Activated CD8-positive, alpha-beta memory T cell treated with anti-CD3 and anti-CD28 coated beads for 4 hours (primary cell): ENCODE measurements around the gene JPH3.

ENCODE experiments used
- DNase-seq, 2 donors: peaks; one replicate each; pipeline ENCODE4 v3.0.0-alpha.2; 2020; ENCODE audit warnings: low read depth in 2 of 2

JPH3 gene

GRCh38 chr16:87653234-87653633 is 50.9 kb downstream of the JPH3 start:
- DNase-seq, result no peak

- no peak for DNase-seq
Observed at GRCh38 chr16:87654826-87655225, 52.5 kb downstream of the JPH3 start.

- DNase-seq, result no peak
Observed at GRCh38 chr16:87656328-87656727, 54.0 kb downstream of the JPH3 start.

GRCh38 chr16:87657621-87658192 is 55.4 kb downstream of the JPH3 start:
- no peak for DNase-seq

- DNase-seq, result no peak
Observed at GRCh38 chr16:87658564-87659225, 56.4 kb downstream of the JPH3 start.

GRCh38 chr16:87661561-87661960 is 59.3 kb downstream of the JPH3 start:
- DNase-seq, result no peak

GRCh38 chr16:87662254-87663204 is 60.2 kb downstream of the JPH3 start:
- no peak for DNase-seq

- no peak for DNase-seq
Observed at GRCh38 chr16:87664792-87665191, 62.5 kb downstream of the JPH3 start.

- no peak for DNase-seq
Observed at GRCh38 chr16:87665193-87665592, 62.9 kb downstream of the JPH3 start.

GRCh38 chr16:87666919-87667318 is 64.6 kb downstream of the JPH3 start:
- no peak for DNase-seq

GRCh38 chr16:87667443-87667842 is 65.1 kb downstream of the JPH3 start:
- DNase-seq, result no peak

GRCh38 chr16:87667946-87668345 is 65.6 kb downstream of the JPH3 start:
- DNase-seq, result no peak

- no peak for DNase-seq
Observed at GRCh38 chr16:87669672-87670071, 67.4 kb downstream of the JPH3 start.

- no peak for DNase-seq
Observed at GRCh38 chr16:87671221-87671620, 68.9 kb downstream of the JPH3 start.

- no peak for DNase-seq
Observed at GRCh38 chr16:87671715-87672270, 69.5 kb downstream of the JPH3 start.

- DNase-seq, result no peak
Observed at GRCh38 chr16:87674419-87674818, 72.1 kb downstream of the JPH3 start.

GRCh38 chr16:87675111-87675719 is 72.9 kb downstream of the JPH3 start:
- no peak for DNase-seq

- no peak for DNase-seq
Observed at GRCh38 chr16:87677830-87678229, 75.5 kb downstream of the JPH3 start.

GRCh38 chr16:87678618-87679017 is 76.3 kb downstream of the JPH3 start:
- DNase-seq, result no peak

GRCh38 chr16:87679593-87680271 is 77.4 kb downstream of the JPH3 start:
- DNase-seq, result no peak

GRCh38 chr16:87680272-87680644 is 78.0 kb downstream of the JPH3 start:
- no peak for DNase-seq
